ENCODE data around the gene RMI2.

DNA sequence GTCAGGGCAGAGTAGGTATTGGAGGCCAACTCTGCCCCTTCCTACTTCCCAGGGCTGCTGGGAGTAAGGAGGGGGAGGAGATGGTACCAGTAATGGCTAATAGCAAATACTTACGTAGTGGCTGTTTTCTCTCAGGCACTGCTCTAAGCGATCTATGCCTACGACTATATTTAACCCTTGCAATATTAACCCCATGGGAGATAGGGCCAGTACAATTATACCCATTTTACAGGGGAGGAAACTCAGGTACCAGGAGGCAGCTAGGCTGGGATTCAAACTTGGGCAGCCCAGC is 50.6 kb downstream of the RMI2 start:
- TF ChIP-seq, protein P1, sequence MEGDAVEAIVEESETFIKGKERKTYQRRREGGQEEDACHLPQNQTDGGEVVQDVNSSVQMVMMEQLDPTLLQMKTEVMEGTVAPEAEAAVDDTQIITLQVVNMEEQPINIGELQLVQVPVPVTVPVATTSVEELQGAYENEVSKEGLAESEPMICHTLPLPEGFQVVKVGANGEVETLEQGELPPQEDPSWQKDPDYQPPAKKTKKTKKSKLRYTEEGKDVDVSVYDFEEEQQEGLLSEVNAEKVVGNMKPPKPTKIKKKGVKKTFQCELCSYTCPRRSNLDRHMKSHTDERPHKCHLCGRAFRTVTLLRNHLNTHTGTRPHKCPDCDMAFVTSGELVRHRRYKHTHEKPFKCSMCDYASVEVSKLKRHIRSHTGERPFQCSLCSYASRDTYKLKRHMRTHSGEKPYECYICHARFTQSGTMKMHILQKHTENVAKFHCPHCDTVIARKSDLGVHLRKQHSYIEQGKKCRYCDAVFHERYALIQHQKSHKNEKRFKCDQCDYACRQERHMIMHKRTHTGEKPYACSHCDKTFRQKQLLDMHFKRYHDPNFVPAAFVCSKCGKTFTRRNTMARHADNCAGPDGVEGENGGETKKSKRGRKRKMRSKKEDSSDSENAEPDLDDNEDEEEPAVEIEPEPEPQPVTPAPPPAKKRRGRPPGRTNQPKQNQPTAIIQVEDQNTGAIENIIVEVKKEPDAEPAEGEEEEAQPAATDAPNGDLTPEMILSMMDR (tag by site-specific recombination; IDR thresholded peaks at IDR 0.05) = no peak
- TF ChIP-seq HOXA7 (CRISPR knock-in tag; IDR thresholded peaks at IDR 0.05; ENCODE audit: borderline replicate concordance) (no peak), KLF9 (tag by site-specific recombination; IDR thresholded peaks at IDR 0.05; ENCODE audit: low read depth) (no peak), ZNF785 (tag by site-specific recombination; IDR thresholded peaks at IDR 0.05) (no peak)
